Suprapubic skin (tissue), 4 donors: Measurements from ENCODE around the gene GPR149. TPM values are rescaled to one million over a fixed set of nuclear protein-coding genes. Genes with fewer than 3 reads are reported as not detected.

ENCODE experiments used
- DNase-seq, 2 donors: peaks; one replicate each; pipeline ENCODE4 v3.0.0-alpha.2; 2019; ENCODE audit warnings: low spot score in 2 of 2
- H3K27ac ChIP-seq: fragments of 200-600 bp; sonication (generic); one replicate; pipeline ENCODE4 v1.5.1; 2019
- H3K27me3 ChIP-seq: fragments of 200-600 bp; sonication (generic); one replicate; pipeline ENCODE4 v1.5.1; 2019
- H3K36me3 ChIP-seq: fragments of 200-600 bp; sonication (generic); one replicate; pipeline ENCODE4 v1.5.1; 2019
- H3K4me1 ChIP-seq: fragments of 200-600 bp; sonication (generic); one replicate; pipeline ENCODE4 v1.5.1; 2019
- H3K4me3 ChIP-seq: fragments of 200-600 bp; sonication (generic); one replicate; pipeline ENCODE4 v1.5.1; 2019; ENCODE audit warnings: mild to moderate bottlenecking
- H3K9me3 ChIP-seq: fragments of 200-600 bp; sonication (generic); one replicate; pipeline ENCODE4 v1.5.1; 2019
- EP300 ChIP-seq: sonication (generic); formaldehyde crosslinking; IDR thresholded peaks from one replicate; pipeline ENCODE4 v1.6.1; 2017; ENCODE audit warnings: antibody characterized with exemption
- POLR2A ChIP-seq, 2 donors: fragments of 450-650 bp; IDR thresholded peaks; one replicate each; pipeline ENCODE4 v1.6.1; 2017; ENCODE audit warnings: antibody characterized with exemption in 2 of 2, mild to moderate bottlenecking in 2 of 2, moderate library complexity in 2 of 2
- POLR2AphosphoS5 ChIP-seq, 3 donors: sonication (generic); formaldehyde crosslinking; IDR thresholded peaks; one replicate each; pipeline ENCODE4 v1.6.1; 2017; ENCODE audit warnings: antibody characterized with exemption in 3 of 3
- WGBS: methylation state at CpG from one replicate; pipeline ENCODE4 v1.1.5; 2018; 5-methylcytosine and 5-hydroxymethylcytosine counted together
- total RNA-seq, 4 donors: library from RNA; depleted of rRNA; stranded (reverse); fragments of >200 nt; gene quantifications; one replicate each; pipeline ENCODE4 v1.1.0, GENCODE V29; 2016
- TF ChIP-seq, protein P1 (sequence below), 2 donors: fragments of 200-600 bp in 1 of 2; fragments of 450-650 bp in 1 of 2; sonication (generic) in 1 of 2; IDR thresholded peaks; one replicate each; pipeline ENCODE4 v1.5.1; 2016 to 2019; ENCODE audit warnings: antibody characterized with exemption in 2 of 2, mild to moderate bottlenecking in 1 of 2, moderate library complexity in 1 of 2

The GPR149 gene
- total RNA-seq, 4 donors from 2014 or later, result 0.25 TPM; not detected in 3

DNA sequence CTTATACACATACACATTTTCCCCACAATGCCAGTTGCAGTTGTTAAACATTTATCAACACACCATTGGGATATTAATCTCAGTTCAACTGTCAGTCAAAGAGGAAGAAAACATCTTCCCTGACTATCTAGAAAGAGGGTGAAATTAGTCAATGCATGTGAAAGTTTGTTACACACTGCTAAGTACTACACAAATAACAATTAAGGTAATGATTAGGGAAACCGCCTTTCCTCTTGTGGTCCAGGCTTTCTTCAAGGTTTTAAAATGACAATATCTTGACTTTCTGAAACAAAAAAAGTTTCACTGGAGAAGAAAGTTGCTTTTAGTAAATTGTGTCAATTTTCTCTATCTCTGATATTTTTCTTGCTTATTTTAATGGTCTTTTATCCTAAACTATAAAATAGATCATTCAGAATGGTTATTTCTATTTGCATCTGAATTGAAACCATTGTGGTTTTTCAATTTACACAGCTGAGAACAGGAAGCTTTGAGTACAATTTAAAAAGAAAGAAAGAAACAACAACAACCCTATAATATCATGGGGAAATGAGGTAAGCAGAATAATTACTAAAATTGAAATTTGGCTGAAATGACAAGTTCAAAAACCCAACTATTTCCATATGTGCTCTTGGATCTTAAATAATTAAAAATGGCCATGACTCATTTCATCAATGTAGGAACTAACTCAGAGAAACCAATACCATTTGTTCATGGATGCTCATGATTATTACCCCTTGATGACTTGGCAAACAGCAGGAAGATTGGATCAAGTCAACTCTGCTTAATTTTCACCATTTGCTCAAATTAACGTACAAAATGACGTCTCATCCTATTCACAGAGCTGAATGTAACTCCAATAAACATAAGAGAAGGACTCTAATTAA lies 31.7 kb downstream of the GPR149 start:
- Histone ChIP-seq H3K4me1 (no peaks in the 10 kb centered on the region), H3K4me3 (no peak overlapping the region), H3K27ac (no peak overlapping the region), H3K36me3 (no peaks in the 10 kb centered on the region), H3K27me3 (no peaks in the 10 kb centered on the region), H3K9me3 (no peaks in the 10 kb centered on the region)
- no peak for DNase-seq
- 62% methylated on average over 3 of the region's 3 CpGs for WGBS
- TF ChIP-seq POLR2AphosphoS5 (IDR thresholded peaks at IDR 0.05) (no peak), POLR2A (IDR thresholded peaks at IDR 0.05) (no peak), EP300 (no peak)
- TF ChIP-seq, protein P1, sequence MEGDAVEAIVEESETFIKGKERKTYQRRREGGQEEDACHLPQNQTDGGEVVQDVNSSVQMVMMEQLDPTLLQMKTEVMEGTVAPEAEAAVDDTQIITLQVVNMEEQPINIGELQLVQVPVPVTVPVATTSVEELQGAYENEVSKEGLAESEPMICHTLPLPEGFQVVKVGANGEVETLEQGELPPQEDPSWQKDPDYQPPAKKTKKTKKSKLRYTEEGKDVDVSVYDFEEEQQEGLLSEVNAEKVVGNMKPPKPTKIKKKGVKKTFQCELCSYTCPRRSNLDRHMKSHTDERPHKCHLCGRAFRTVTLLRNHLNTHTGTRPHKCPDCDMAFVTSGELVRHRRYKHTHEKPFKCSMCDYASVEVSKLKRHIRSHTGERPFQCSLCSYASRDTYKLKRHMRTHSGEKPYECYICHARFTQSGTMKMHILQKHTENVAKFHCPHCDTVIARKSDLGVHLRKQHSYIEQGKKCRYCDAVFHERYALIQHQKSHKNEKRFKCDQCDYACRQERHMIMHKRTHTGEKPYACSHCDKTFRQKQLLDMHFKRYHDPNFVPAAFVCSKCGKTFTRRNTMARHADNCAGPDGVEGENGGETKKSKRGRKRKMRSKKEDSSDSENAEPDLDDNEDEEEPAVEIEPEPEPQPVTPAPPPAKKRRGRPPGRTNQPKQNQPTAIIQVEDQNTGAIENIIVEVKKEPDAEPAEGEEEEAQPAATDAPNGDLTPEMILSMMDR (IDR thresholded peaks at IDR 0.05), result no peak

DNA sequence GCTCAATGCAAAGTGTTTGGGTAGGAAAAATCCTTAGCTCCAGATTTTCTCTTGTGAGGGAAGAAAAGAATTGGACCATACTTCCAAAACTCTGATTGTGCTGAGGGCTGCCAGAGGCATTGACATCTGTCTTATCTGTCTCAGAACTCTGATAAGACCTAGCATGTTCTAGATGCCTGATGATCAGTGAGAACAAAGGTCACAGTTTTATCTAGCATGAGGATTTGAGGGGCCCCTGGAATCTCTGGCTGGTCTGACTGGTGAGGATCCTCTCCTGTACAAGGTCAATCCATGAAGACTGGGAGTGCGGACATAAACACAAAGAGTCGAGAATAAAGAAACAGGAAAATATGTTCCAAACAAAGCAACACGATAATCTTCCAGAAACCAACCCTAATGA lies 40.1 kb downstream of the GPR149 start:
- Histone ChIP-seq H3K27me3 (no peaks in the 10 kb centered on the region), H3K36me3 (no peaks in the 10 kb centered on the region), H3K27ac (no peak overlapping the region), H3K9me3 (no peaks in the 10 kb centered on the region), H3K4me1 (no peaks in the 10 kb centered on the region), H3K4me3 (no peak overlapping the region)
- 89% methylated on average over 3 of the region's 3 CpGs for WGBS
- DNase-seq, result no peak
- no peak for TF ChIP-seq POLR2A (IDR thresholded peaks at IDR 0.05)
- TF ChIP-seq, protein P1 (IDR thresholded peaks at IDR 0.05), result no peak
- no peak for TF ChIP-seq POLR2AphosphoS5 (IDR thresholded peaks at IDR 0.05)
- TF ChIP-seq EP300, result no peak

DNA sequence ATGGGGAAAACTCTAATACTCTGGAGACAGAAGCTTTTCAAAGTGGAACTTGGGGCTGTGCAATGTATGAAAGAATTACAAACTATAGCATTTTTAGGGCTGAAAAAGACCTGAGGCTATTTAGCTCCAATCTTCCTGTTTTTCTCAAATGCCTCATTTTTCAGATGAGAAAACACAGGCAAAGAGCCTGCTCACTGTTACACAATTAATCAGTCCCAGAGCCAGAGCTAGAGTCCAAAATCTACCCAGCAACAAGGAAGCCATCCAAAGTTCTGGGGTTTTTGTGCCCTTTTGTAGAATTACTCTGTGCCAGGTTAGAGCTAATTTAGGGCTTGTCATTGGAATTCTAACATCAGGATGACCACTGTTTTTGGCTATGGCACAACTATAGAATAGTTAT lies 45.5 kb downstream of the GPR149 start:
- Histone ChIP-seq H3K27ac (no peak overlapping the region), H3K36me3 (no peaks in the 10 kb centered on the region), H3K27me3 (no peaks in the 10 kb centered on the region), H3K9me3 (no peaks in the 10 kb centered on the region), H3K4me1 (no peaks in the 10 kb centered on the region), H3K4me3 (no peak overlapping the region)
- TF ChIP-seq EP300 (no peak), POLR2A (IDR thresholded peaks at IDR 0.05) (no peak), POLR2AphosphoS5 (IDR thresholded peaks at IDR 0.05) (no peak)
- TF ChIP-seq, protein P1 (IDR thresholded peaks at IDR 0.05), result no peak
- no peak for DNase-seq

DNA sequence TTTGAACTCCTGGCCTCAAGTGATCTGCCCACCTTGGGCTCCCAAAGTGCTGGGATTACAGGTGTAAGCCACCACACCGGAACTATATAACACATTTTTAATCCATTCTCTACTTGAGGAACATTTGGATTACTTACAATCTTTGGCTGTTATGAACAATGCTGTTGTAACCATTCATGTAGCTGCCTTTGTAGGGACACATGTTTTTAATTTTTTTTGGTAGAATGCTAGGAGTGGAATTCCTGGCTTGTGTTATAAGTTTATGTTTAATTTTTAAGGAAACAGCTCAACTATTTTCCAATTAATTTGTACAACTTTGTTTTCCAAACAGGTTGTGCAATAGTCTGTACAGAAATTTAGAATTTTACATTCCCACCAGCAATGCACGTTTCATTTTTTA lies 51.7 kb downstream of the GPR149 start:
- Histone ChIP-seq H3K4me1 (no peaks in the 10 kb centered on the region), H3K4me3 (no peak overlapping the region), H3K36me3 (no peaks in the 10 kb centered on the region), H3K9me3 (no peaks in the 10 kb centered on the region), H3K27me3 (no peaks in the 10 kb centered on the region), H3K27ac (no peak overlapping the region)
- TF ChIP-seq EP300, result no peak
- WGBS, result 57% methylated on average over 2 of the region's 2 CpGs
- DNase-seq, result no peak

DNA sequence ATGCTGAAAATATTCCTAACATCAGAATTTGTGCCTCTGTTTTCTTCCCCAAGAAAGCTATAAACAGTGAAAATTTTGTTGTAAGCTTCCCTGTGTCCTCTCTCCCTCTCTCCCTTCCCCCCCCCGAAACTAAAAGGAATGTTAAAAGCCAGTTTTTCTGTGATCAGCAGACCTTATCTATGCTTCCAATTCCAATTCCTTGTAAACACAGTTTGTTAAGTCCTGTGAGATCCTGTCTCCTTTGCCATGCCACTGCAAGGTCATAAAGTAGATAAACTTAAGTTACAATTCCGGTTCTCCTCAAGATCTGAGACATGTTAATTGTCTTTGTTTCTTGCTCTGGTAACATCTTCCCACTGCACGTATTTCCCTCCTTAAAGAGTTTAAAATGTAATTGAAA lies 62.8 kb downstream of the GPR149 start:
- 25% methylated on average over 3 of the region's 3 CpGs for WGBS
- Histone ChIP-seq H3K4me3 (no peak overlapping the region), H3K4me1 (no peaks in the 10 kb centered on the region), H3K27me3 (no peaks in the 10 kb centered on the region), H3K36me3 (no peaks in the 10 kb centered on the region), H3K9me3 (no peaks in the 10 kb centered on the region), H3K27ac (no peak overlapping the region)
- DNase-seq, result no peak
- TF ChIP-seq EP300 (no peak), POLR2AphosphoS5 (IDR thresholded peaks at IDR 0.05) (no peak), POLR2A (IDR thresholded peaks at IDR 0.05) (no peak)
- TF ChIP-seq, protein P1 (IDR thresholded peaks at IDR 0.05), result no peak

DNA sequence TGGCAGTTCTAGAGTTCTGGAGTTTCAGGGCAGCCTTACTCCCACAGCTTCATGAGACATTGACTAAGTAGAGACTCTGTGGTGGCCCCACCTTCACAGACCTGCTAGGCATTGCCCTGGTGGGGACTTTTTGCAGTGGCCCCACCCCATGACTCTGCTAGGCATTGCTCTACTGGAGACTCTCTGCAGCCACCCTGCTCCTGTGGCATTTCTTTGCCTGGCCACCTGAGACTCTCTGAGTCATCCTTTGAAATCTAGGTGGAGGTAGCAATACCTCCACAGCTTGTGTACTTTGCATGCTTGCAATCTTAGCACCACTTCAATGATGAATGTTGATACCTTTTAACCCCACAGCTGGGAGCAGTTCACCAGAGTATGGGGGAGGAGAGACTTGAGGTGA lies 65.1 kb downstream of the GPR149 start:
- no peak for DNase-seq
- Histone ChIP-seq H3K36me3 (no peaks in the 10 kb centered on the region), H3K4me3 (no peak overlapping the region), H3K27me3 (no peaks in the 10 kb centered on the region), H3K4me1 (no peaks in the 10 kb centered on the region), H3K27ac (no peak overlapping the region), H3K9me3 (no peaks in the 10 kb centered on the region)
- TF ChIP-seq, protein P1 (IDR thresholded peaks at IDR 0.05), result no peak
- no peak for TF ChIP-seq POLR2A (IDR thresholded peaks at IDR 0.05)
- no peak for TF ChIP-seq EP300
- no peak for TF ChIP-seq POLR2AphosphoS5 (IDR thresholded peaks at IDR 0.05)
